NCI-H774 (cell line): ENCODE measurements around the gene CD96.
"Not testable (repeated sequence)": the region's sequence is repeated elsewhere in the genome, so short reads cannot be mapped to it uniquely, and the experiment has no call there.

Source experiments
- DNase-seq: peaks from one replicate; lab custom pipeline; 2025; lab: John Stamatoyannopoulos, UW

CD96 gene

GRCh38 chr3:111541911-111542483, at the start of gene CD96:
Gene CD96, plus strand, starts transcription at chr3:111542197. Its CDS starts 52 bp downstream, at chr3:111542249.
- DNase-seq: no peak

- DNase-seq: no peak
Observed at GRCh38 chr3:111493276-111493675, 48.7 kb upstream of the CD96 start.

GRCh38 chr3:111496894-111497559, 45.0 kb upstream of the CD96 start:
- DNase-seq: no peak

- no peak for DNase-seq
Observed at GRCh38 chr3:111498022-111498421, 44.0 kb upstream of the CD96 start.

- no peak for DNase-seq
Observed at GRCh38 chr3:111506435-111506834, 35.6 kb upstream of the CD96 start.

GRCh38 chr3:111509308-111509707, 32.7 kb upstream of the CD96 start:
- DNase-seq: no peak

GRCh38 chr3:111517801-111518200, 24.2 kb upstream of the CD96 start:
- no peak for DNase-seq

- DNase-seq: no peak
Observed at GRCh38 chr3:111519178-111519855, 22.7 kb upstream of the CD96 start.

GRCh38 chr3:111521891-111522290, 20.1 kb upstream of the CD96 start:
- no peak for DNase-seq

- DNase-seq: not testable (repeated sequence)
Observed at GRCh38 chr3:111524486-111524885, 17.5 kb upstream of the CD96 start.

GRCh38 chr3:111531446-111531845, 10.6 kb upstream of the CD96 start:
- DNase-seq: no peak

GRCh38 chr3:111534701-111535100, 7.3 kb upstream of the CD96 start:
- DNase-seq: no peak

- no peak for DNase-seq
Observed at GRCh38 chr3:111538111-111538510, 3.9 kb upstream of the CD96 start.

- no peak for DNase-seq
Observed at GRCh38 chr3:111538681-111539083, 3.3 kb upstream of the CD96 start.

- peak; percentile 15 for DNase-seq
Observed at GRCh38 chr3:111539351-111540331, 2.4 kb upstream of the CD96 start.

GRCh38 chr3:111541391-111541790, 606 bp upstream of the CD96 start:
- DNase-seq: no peak

- no peak for DNase-seq
Observed at GRCh38 chr3:111542611-111543300, 759 bp downstream of the CD96 start.

- no peak for DNase-seq
Observed at GRCh38 chr3:111545349-111545748, 3.4 kb downstream of the CD96 start.

- no peak for DNase-seq
Observed at GRCh38 chr3:111547631-111548030, 5.6 kb downstream of the CD96 start.

- DNase-seq: no peak
Observed at GRCh38 chr3:111548092-111548491, 6.1 kb downstream of the CD96 start.

GRCh38 chr3:111548756-111549155, 6.8 kb downstream of the CD96 start:
- DNase-seq: no peak

GRCh38 chr3:111561902-111562301, 19.9 kb downstream of the CD96 start:
- not testable (repeated sequence) for DNase-seq
